ENCODE measurements around the gene PHOX2A.
"Not testable (repeated sequence)": the region's sequence is repeated elsewhere in the genome, so short reads cannot be mapped to it uniquely, and the experiment has no call there.

Gene PHOX2A

DNA sequence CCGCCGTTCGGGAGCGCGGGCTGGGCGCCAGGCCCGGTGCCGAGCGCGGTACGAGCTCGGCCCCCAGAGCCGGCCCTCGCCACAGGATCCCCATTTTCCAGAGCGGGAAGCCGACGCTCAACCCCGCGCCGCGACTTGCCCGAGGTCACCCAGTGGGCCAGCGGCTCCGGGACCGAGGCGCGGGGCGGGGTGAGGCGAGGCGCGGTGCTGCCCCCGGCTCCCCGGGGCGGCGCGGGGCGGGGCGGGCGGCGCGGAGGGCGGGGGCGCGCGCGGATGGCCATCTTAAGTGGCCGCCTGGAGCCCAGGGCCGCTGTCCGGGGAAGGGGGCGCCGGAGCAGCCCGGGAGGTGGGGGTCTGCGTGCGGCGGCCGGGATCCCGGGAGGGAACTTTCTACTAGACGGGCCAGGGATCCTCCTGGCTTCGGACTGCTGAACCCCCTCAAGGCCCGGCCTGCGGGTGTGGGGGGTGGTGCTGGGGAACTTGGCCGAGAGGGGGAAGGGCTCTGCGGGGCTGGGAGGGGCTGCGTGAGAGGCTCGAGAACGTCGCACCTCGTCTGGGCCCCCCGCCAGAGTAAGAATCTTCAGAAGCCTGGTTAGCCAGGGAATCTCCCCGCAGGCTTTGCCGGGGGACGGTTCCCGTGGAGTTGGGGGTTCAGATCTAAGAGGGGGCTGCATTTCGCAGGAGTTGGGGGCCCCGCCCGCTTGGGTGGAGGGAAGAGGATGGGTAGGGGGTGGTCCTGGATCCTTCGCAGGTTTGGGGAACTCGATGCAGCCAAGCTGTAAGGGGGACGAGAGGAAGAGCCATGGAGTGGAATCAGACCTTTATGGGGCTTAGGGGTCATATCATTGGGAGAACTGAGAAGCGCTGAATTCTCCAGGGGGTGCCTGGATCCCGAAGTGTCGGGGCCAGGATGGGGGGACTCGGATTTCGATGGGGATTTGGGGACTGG, 20.1 kb downstream of the PHOX2A start:
- DNase-seq: peak in 45 of 58 donors; percentile 18 to 78 (median 58)

DNA sequence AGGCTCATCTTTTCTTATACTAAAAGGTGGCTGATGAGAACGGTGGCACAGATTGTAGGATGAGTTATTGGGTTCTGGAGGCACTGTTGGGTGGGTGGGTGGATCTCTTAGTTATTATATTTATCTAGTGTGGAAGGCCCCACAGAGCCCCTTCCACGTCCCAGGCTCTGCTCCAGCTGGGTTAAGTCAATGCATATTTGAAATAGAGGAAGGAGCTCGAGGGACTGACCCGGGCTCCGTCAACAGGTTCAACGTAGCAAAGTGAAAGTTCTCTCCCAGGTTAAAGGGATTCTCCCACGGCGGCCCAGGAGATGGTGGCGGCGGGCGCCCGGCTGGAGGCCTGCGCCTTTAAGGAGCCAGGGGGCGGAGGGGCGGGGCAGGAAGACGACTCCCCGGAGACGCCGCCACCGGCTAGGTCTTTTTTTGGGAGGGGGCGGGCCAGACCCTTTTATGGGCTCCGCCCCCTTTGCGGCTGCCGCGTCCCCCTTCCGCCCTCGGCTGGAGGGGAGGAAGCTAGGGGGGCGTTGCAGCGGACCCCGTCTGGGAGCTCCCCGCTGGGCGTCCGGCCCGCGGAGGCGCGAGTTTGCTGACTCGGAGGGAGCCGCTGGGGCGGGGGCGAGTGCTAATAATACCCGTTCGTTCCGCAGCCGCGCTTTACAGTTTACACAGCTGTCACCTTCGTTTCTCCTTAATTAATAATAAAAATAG, 20.9 kb downstream of the PHOX2A start:
- DNase-seq: peak in 57 of 58 donors; percentile 19 to 92 (median 79)

GRCh38 chr11:72222106-72222891, 21.7 kb downstream of the PHOX2A start:
- no peak for DNase-seq

DNA sequence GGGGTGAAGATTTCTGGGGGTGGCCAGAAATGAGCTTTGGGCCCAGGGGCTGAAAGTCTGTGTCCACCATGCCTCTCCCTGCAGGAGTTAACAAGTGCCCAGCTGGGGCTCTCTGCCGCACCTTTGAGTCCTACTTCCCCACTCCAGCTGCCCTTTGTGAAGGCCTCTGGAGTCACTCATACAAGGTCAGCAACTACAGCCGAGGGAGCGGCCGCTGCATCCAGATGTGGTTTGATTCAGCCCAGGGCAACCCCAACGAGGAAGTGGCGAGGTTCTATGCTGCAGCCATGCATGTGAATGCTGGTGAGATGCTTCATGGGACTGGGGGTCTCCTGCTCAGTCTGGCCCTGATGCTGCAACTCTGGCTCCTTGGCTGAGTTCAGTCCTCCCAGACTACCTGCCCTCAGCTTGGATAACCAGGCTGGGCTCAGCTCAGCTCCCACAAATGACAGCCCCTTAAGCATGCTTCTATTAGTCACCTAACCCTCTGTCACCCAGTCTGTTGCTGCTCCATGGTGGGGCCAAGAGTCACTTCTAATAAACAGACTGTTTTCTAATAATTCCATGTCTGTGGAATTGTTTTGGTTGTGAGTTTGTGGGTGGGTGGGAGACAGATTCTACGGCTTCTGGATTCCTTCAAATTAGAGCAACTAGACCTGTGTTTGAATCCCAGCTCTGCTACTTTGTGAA, 22.4 kb downstream of the PHOX2A start:
- no peak for DNase-seq

GRCh38 chr11:72220696-72221363, 23.1 kb downstream of the PHOX2A start:
- DNase-seq: no peak

DNA sequence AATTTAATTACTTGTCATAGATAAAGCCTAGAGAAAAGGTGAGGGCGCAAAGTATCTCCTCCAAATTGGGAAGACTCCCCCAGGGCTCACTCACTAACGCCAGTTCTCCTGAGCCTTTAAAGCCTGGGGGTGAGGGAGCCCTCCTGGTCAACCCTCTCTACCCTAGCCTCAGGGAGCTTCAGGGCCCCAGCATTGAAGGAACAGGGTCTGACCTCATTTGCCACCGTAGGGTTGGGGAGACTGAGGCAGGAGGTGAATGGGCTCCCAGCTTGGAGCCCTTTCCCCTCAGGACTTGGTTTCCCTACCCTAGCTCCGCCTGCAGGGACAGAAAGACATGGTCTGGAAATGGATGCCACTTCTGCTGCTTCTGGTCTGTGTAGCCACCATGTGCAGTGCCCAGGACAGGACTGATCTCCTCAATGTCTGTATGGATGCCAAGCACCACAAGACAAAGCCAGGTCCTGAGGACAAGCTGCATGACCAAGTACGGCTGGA, 25.7 kb downstream of the PHOX2A start:
- DNase-seq: no peak

DNA sequence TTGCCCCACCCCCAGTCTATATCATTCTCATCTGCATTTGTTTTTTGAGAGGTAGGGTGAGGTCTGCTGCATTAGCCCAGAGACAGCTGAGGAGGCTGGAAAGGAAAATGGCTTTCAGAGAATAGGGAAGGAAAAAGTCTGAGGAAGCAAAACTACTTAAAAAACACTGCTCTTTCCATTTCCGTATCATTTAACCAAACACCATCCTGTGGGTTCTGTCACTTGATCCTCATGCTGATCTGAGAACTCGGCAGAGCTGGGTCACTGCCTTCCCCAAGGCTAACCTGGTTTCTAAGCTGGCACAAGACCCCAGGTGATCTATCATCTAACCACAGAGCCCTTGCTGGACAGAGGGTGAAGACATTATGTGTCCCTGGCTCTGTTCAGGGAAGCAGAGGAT, 26.1 kb downstream of the PHOX2A start:
- DNase-seq: no peak

DNA sequence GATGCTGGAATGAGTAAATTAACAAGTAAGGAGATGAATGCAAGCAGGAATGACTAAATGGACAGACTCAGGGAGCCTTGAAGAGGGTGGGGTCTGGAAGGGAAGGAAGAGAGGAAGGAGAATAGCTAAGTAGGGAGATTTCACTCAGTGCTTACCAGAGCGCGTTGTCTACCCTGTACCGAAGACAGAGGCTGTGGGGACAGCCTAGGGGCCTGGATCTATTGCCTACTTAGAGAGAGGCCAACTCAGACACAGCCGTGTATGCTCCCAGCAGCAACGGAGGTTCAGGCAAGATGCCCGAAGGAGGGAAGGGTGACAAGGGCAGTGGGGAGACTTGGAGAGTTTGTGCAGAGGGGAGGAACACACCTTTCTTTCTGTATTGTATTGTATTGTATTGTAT, 27.3 kb downstream of the PHOX2A start, which contains the start of gene FOLR2:
FOLR2 (plus strand) TSS at position 157 of the 400 bp plus-strand sequence. CDS start 1,791 bp downstream, outside the sequence.
- no peak for DNase-seq

DNA sequence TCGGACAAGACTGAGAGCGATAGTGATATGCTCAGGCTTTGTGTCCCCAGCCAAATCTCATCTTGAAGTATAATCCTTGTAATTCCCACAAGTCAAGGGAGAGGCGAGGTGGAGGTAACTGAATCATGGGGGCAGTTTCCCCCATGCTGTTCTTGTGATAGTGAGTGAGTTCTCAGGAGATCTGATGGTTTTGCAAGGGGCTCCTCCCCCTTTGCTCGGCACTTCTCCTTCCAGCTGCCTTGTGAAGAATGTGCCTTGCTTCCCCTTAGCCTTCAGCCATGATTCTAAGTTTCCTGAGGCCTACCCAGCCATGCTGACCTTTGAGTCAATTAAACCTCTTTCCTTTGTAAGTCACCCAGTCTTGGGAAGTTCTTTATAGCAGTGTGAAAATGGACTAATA, 34.9 kb downstream of the PHOX2A start:
- no peak for DNase-seq

GRCh38 chr11:72208281-72208680, 35.7 kb downstream of the PHOX2A start:
- DNase-seq: no peak

GRCh38 chr11:72206794-72207193, 37.2 kb downstream of the PHOX2A start:
- not testable (repeated sequence) for DNase-seq

GRCh38 chr11:72204886-72205285, 39.1 kb downstream of the PHOX2A start:
- no peak for DNase-seq

- DNase-seq: no peak
Measured at GRCh38 chr11:72203163-72203562, 40.8 kb downstream of the PHOX2A start.

DNA sequence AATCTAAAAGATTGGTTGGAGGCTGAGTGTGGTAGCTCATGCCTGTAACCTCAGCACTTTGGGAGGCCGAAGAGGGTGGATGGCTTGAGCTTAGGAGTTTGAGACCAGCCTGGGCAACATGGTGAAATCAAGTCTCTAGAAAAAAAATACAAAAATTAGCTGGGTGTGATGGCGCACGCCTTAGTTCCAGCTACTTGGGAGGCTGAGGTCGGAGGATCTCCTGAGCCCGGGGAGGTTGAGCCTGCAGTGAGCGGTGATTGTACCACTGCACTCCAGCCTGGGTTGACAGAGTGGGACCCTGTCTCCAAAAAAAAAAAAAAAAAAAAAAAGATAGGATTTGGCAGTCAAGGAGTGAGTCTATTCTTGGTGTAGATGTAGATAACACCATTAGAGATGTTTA, 41.4 kb downstream of the PHOX2A start:
- DNase-seq: no peak

DNA sequence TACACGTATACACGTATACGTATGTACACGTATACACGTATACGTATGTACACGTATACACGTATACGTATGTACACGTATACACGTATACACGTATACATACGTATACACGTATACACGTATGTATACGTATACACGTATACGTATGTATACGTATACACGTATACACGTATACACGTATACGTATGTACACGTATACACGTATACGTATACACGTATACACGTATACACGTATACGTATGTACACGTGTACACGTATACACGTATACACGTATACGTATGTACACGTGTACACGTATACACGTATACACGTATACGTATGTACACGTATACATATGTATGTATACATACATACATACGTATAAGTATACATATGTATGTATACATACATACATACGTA, 42.5 kb downstream of the PHOX2A start:
- not testable (repeated sequence) for DNase-seq

GRCh38 chr11:72195518-72196270, 48.3 kb downstream of the PHOX2A start:
- no peak for DNase-seq

DNA sequence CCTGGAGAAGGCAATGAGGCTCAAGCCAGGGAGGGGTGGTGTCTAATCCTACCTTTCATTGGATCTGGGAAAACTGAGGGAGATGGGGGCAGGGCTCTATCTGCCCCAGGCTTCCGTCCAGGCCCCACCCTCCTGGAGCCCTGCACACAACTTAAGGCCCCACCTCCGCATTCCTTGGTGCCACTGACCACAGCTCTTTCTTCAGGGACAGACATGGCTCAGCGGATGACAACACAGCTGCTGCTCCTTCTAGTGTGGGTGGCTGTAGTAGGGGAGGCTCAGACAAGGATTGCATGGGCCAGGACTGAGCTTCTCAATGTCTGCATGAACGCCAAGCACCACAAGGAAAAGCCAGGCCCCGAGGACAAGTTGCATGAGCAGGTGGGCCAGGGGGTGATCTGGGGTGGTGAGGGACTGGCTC, 52.0 kb downstream of the PHOX2A start, which contains the start of gene FOLR1:
FOLR1 (plus strand) TSS at position 180 of the 421 bp plus-strand sequence; CDS start at position 214, 34 bp downstream.
- DNase-seq: peak in 1 of 58 donors; percentile 1

- DNase-seq: no peak
Measured at GRCh38 chr11:72190631-72191071, 53.3 kb downstream of the PHOX2A start.
